PC-9 (cell line): ENCODE results near the gene KCNJ12. TPM values are rescaled to one million over a fixed set of nuclear protein-coding genes. Genes with fewer than 3 reads are reported as not detected.
"Not testable (repeated sequence)": the region's sequence is repeated elsewhere in the genome, so short reads cannot be mapped to it uniquely, and the experiment has no call there.

Experiments used
- BruUV-seq: library from RNA; stranded (reverse); fragments of 400-500 nt; replicated peaks from 2 replicates; lab custom pipeline; 2021; lab: Mats Ljungman, UMichigan
- CTCF ChIA-PET: fragments of 300-600 bp; sonication (Branson Sonifier 250); formaldehyde crosslinking; loops from one replicate; lab custom pipeline; 2022; ENCODE audit warnings: antibody characterized with exemption; lab: Charles Lee
- POLR2A ChIA-PET: fragments of 300-600 bp; sonication (Branson Sonifier 250); formaldehyde crosslinking; loops from one replicate; lab custom pipeline; 2022; ENCODE audit warnings: antibody characterized with exemption; ENCODE audit not compliant: unreplicated experiment; lab: Charles Lee
- DNase-seq, 2 experiments: peaks; one replicate each; pipeline versions ENCODE4 v3.0.0 to v3.0.0-alpha.2; 2015 to 2022; ENCODE audit warnings: mixed read lengths in 1 of 2
- H2AFZ ChIP-seq: fragments of 200-600 bp; sonication (generic); 2 replicates; pipeline ENCODE4 v1.8.1; 2017; ENCODE audit warnings: antibody characterized with exemption
- H3F3A ChIP-seq: fragments of 200-600 bp; sonication (generic); 2 replicates; pipeline ENCODE4 v1.8.1; 2017; ENCODE audit warnings: antibody characterized with exemption, mild to moderate bottlenecking, low read depth; ENCODE audit not compliant: insufficient read depth
- H3K27ac ChIP-seq: fragments of 200-600 bp; sonication (generic); 2 replicates; pipeline ENCODE4 v1.6.1; 2016; ENCODE audit warnings: mixed run types
- H3K27me3 ChIP-seq: fragments of 200-600 bp; sonication (generic); 2 replicates; pipeline ENCODE4 v1.6.1; 2016; ENCODE audit warnings: low read depth, mixed run types; ENCODE audit not compliant: insufficient read depth
- H3K36me3 ChIP-seq: fragments of 200-600 bp; sonication (generic); 2 replicates; pipeline ENCODE4 v1.6.1; 2016; ENCODE audit warnings: low read depth, mixed run types
- H3K4me1 ChIP-seq: fragments of 200-600 bp; sonication (generic); replicated peaks from 2 replicates; pipeline ENCODE4 v1.6.1; 2016; ENCODE audit warnings: mixed run types; ENCODE audit not compliant: insufficient read depth
- H3K4me2 ChIP-seq: fragments of 200-600 bp; sonication (generic); 2 replicates; pipeline ENCODE4 v1.6.1; 2017; ENCODE audit warnings: mixed run types
- H3K4me3 ChIP-seq: fragments of 200-600 bp; sonication (generic); 2 replicates; pipeline ENCODE4 v1.6.1; 2016; ENCODE audit warnings: mixed run types
- H3K79me2 ChIP-seq: fragments of 200-600 bp; sonication (generic); 2 replicates; pipeline ENCODE4 v1.6.1; 2017; ENCODE audit warnings: low read depth, mixed run types
- H3K9me2 ChIP-seq: fragments of 200-600 bp; sonication (generic); 2 replicates; pipeline ENCODE4 v1.8.1; 2017; ENCODE audit warnings: mild to moderate bottlenecking; ENCODE audit not compliant: insufficient read depth
- H3K9me3 ChIP-seq: fragments of 200-600 bp; sonication (generic); 2 replicates; pipeline ENCODE4 v1.8.1; 2016; ENCODE audit warnings: low read depth; ENCODE audit not compliant: insufficient read depth
- H4K20me1 ChIP-seq: fragments of 200-600 bp; sonication (generic); 2 replicates; pipeline ENCODE4 v1.8.1; 2017; ENCODE audit not compliant: insufficient read depth
- intact Hi-C: fragments of 100-400 bp; cut with micrococcal nuclease; formaldehyde crosslinking; loops from one replicate; pipeline ENCODE4 v1.10.0; 2022; ENCODE audit not compliant: unreplicated experiment
- total RNA-seq: library from RNA; stranded (reverse); gene quantifications from 2 replicates; pipeline ENCODE4 v1.2.3, GENCODE V29; 2021

Gene KCNJ12
- total RNA-seq, 1 experiment from 2014 or later: 1.1 TPM

DNA sequence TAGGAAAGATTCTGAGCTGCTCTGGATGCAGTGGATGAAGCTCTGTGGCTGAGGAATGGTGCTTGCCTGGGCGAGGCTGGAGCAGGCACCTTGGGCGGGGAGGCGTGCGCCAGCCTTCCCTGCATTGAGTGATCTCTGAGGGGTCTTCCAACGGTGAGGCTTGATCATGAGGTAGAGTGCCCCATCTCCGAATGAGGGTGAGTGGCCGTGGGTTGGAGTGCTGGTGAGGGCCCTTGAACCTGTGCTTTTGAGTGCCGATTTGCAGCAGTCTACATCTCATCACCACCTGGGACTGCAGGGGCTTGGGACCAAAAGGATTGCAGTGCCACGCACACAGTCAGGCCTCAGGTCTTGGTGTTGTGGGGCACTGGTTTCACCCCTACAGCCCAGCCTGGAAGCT is 34.2 kb downstream of the KCNJ12 start:
- intact Hi-C loops: loop anchor here (2.0 kb wide), 1 partner anchor 124 kb away; no protein-coding TSS in a partner anchor
- Histone ChIP-seq H3K4me2 (peak overlapping the region; percentile 75), H3K27ac (peak overlapping the region; percentile 71), H3K4me1 (peaks cover 28% of the 10 kb centered on the region)
- H3K9me3 ChIP-seq, H2AFZ ChIP-seq, DNase-seq, H3K79me2 ChIP-seq, H3K27me3 ChIP-seq, CTCF ChIA-PET, H3K4me3 ChIP-seq, H3K36me3 ChIP-seq, H3K9me2 ChIP-seq, H3F3A ChIP-seq, POLR2A ChIA-PET, H4K20me1 ChIP-seq: not testable (repeated sequence)
- TSS peak; percentile 99 for BruUV-seq

GRCh38 chr17:21410906-21411678 is 34.9 kb downstream of the KCNJ12 start:
- H3K27me3 ChIP-seq, H3K36me3 ChIP-seq, CTCF ChIA-PET, H2AFZ ChIP-seq, H3F3A ChIP-seq, H3K9me3 ChIP-seq, H3K9me2 ChIP-seq, POLR2A ChIA-PET, H3K79me2 ChIP-seq, H4K20me1 ChIP-seq: not testable (repeated sequence)
- BruUV-seq: TSS peak; percentile 88
- H3K27ac ChIP-seq: peak overlapping the region; percentile 72
- DNase-seq: peak; percentile 93
- peak overlapping the region; percentile 75 for H3K4me2 ChIP-seq
- peaks cover 28% of the 10 kb centered on the region for H3K4me1 ChIP-seq
- peak overlapping the region; percentile 49; the same call in 1 of the 2 replicates for H3K4me3 ChIP-seq
- intact Hi-C loops: loop anchor here (2.0 kb wide), 1 partner anchor 124 kb away; no protein-coding TSS in a partner anchor

DNA sequence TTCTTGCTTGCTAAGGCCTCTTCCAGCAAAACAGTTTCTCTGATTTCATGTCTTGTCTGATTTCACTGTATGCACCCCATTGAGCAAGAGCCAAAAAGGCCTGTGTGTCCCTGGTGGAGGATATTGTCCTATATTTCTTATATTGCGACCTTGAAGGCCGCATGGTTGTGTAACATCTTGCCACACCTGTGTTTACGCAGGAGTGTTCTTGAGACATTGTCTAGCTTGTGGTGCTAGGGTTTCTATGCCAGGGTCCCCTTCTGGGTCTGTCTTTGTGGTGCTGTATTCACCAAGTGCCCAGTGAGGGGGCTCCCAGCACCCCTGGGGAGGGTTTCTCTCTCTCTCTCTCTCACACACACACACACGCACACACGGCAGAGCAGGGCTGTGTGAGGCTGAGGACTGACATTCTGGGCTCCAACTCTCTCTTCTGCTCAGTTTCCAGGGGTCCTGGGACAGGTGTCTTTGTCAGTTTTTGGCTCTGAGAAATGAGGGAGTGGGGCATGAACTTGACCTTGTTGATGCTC is 35.6 kb downstream of the KCNJ12 start:
- H3F3A ChIP-seq, H2AFZ ChIP-seq, H3K27me3 ChIP-seq, H3K9me3 ChIP-seq, H3K79me2 ChIP-seq, BruUV-seq, H3K36me3 ChIP-seq, H3K9me2 ChIP-seq, H4K20me1 ChIP-seq, CTCF ChIA-PET, POLR2A ChIA-PET: not testable (repeated sequence)
- Histone ChIP-seq H3K4me3 (peak overlapping the region; percentile 49; the same call in 1 of the 2 replicates), H3K4me2 (peak overlapping the region; percentile 75), H3K27ac (peak overlapping the region; percentile 72), H3K4me1 (peaks cover 28% of the 10 kb centered on the region)
- intact Hi-C loops: loop anchor here (2.0 kb wide), 1 partner anchor 125 kb away; no protein-coding TSS in a partner anchor
- DNase-seq: peak in 1 of 2 experiments; percentile 67

DNA sequence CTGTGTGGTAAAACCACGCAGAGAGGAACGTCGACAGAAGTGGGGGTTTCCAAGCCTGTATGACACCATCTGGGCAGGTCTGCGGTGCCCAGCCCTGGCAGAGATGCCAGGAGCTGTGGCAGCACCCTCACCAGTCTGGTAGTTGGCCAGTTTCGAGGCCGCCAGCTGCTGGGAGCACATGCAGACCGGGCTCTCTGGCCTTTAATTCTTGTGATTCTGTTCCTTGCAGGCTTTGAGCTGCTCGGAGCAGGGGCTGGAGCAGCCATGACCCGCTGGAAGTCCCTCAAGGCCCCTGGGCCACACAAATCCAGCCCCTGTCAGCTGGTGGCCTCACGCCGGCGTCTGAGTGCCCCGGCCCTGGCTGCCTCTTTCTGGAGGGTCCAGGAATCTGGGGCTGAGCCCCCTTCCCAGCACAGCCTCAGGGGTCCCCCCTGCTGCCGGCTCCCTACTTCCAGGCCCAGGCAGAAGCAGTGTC is 36.1 kb downstream of the KCNJ12 start:
- Histone ChIP-seq H3K4me1 (peaks cover 28% of the 10 kb centered on the region), H3K4me2 (peak overlapping the region; percentile 75), H3K27ac (peak overlapping the region; percentile 72; the same call in 1 of the 2 replicates), H3K4me3 (peak overlapping the region; percentile 49; the same call in 1 of the 2 replicates)
- POLR2A ChIA-PET, H3K36me3 ChIP-seq, CTCF ChIA-PET, DNase-seq, H4K20me1 ChIP-seq, BruUV-seq, H2AFZ ChIP-seq, intact Hi-C loops, H3F3A ChIP-seq, H3K9me2 ChIP-seq, H3K9me3 ChIP-seq, H3K79me2 ChIP-seq, H3K27me3 ChIP-seq: not testable (repeated sequence)

DNA sequence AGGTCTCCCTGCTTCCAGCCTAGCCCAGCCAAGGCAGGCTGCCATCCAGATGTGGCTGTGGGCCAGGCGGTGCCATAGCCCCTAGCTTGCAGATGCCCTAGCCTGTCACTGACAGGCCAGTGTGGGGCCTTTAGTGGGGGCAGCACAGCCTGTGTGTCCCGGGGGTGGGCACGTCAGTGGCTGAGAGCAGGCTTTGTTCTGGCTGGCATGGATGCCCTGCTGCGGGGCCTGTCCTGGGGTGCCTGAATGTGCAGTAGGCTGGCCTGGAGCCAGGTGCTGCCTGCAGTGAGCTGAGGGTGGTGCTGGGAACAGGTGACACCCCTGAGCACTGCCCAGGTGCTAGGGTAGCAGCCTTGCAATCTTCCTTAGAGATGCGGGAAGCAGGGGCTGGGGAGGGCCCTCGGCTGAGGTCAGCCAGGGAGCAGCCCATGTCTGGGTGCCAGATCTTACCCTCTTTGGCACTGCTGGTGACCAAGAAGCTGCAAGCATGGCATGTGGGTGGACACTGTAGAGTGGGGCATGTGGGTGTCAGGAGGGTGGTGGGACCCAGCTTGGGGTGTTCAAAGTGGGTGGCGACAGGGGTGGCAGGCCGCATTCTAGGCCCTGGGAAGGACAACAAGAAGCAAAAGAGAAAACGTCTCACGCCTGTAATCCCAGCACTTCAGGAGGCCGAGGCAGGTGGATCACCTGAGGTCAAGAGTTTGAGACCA is 37.6 kb downstream of the KCNJ12 start:
- H2AFZ ChIP-seq, CTCF ChIA-PET, BruUV-seq, H3K9me3 ChIP-seq, H3K79me2 ChIP-seq, H3K27ac ChIP-seq, H3F3A ChIP-seq, intact Hi-C loops, POLR2A ChIA-PET, H3K27me3 ChIP-seq, H3K4me3 ChIP-seq, H3K4me2 ChIP-seq, DNase-seq, H3K9me2 ChIP-seq, H4K20me1 ChIP-seq, H3K36me3 ChIP-seq: not testable (repeated sequence)
- H3K4me1 ChIP-seq: peaks cover 28% of the 10 kb centered on the region

- H3K9me3 ChIP-seq, H3K79me2 ChIP-seq, intact Hi-C loops, H3K36me3 ChIP-seq, H2AFZ ChIP-seq, CTCF ChIA-PET, H3F3A ChIP-seq, H3K27ac ChIP-seq, BruUV-seq, H3K4me3 ChIP-seq, H3K4me2 ChIP-seq, DNase-seq, H3K9me2 ChIP-seq, H3K27me3 ChIP-seq, POLR2A ChIA-PET, H4K20me1 ChIP-seq: not testable (repeated sequence)
- H3K4me1 ChIP-seq: peaks cover 25% of the 10 kb centered on the region
Measured at GRCh38 chr17:21414616-21415015, 38.5 kb downstream of the KCNJ12 start.
